CD4-positive, alpha-beta T cell treated with Interleukin-2 at 100 ng/mL for 4 hours (primary cell): ENCODE data around the gene MAG.

Experiments used
- DNase-seq: peaks from one replicate; pipeline ENCODE4 v3.0.0-alpha.2; 2020; ENCODE audit warnings: low spot score

The MAG gene

DNA sequence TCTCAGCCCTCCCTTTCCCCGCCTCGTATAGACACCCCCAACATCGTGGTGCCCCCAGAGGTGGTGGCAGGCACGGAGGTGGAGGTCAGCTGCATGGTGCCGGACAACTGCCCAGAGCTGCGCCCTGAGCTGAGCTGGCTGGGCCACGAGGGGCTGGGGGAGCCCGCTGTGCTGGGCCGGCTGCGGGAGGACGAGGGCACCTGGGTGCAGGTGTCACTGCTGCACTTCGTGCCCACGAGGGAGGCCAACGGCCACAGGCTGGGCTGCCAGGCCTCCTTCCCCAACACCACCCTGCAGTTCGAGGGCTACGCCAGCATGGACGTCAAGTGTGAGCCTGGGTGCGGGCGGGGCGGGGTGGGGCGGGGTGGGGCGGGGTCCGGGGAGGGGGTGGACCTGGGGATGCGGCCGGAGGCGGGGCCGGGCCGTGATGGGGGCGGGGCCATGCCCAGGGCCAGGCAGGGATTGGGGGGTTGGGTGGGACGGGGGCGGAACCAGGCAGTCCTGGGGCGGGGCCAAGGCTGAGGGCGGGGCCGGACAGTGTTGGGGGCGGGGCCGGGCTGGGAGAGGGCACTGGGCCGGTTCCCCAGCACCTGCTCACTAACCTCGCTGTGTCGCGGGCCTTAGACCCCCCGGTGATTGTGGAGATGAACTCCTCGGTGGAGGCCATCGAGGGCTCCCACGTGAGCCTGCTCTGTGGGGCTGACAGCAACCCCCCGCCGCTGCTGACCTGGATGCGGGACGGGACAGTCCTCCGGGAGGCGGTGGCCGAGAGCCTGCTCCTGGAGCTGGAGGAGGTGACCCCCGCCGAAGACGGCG is 7.8 kb downstream of the MAG start:
- DNase-seq: no peak

DNA sequence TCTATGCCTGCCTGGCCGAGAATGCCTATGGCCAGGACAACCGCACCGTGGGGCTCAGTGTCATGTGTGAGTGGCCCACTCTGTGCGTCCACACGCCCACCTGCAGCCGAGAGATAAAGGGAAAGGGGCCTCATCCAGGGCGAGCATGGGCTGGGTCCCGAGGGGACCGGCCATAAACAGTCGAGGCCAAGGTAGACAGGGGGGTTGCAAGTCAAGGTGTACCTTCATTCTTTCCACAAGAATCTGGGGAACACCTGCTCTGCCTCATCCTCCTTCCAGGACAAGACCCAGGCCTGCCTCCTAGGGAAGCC is 8.3 kb downstream of the MAG start:
- DNase-seq: no peak

DNA sequence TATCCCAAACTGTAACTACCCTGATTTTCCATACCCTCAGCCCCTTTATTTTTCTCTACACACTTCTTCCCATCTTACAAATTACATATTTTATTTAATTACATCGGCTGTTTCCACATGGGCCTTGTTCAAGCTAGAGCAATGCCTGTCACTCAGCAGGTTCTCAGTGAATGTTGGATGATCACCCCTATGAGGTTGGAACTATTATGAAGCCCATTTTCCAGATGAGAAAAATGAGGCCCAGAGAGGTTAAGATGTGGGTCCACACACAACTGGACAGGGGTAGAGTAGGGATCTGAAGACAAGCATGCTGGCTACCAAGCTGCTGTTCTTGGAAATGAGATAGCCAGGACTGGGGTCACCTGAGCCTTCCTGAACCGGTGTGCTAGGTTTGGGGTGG is 10.0 kb downstream of the MAG start:
- no peak for DNase-seq

DNA sequence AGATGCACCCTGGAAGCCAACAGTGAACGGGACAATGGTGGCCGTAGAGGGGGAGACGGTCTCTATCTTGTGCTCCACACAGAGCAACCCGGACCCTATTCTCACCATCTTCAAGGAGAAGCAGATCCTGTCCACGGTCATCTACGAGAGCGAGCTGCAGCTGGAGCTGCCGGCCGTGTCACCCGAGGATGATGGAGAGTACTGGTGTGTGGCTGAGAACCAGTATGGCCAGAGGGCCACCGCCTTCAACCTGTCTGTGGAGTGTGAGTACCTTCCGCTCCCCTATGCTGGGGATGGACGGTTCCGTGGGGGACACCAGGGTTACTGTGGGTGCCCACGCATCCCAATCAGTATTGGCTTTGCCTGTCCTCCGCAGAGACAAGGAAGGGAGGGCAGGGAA is 10.5 kb downstream of the MAG start:
- no peak for DNase-seq

DNA sequence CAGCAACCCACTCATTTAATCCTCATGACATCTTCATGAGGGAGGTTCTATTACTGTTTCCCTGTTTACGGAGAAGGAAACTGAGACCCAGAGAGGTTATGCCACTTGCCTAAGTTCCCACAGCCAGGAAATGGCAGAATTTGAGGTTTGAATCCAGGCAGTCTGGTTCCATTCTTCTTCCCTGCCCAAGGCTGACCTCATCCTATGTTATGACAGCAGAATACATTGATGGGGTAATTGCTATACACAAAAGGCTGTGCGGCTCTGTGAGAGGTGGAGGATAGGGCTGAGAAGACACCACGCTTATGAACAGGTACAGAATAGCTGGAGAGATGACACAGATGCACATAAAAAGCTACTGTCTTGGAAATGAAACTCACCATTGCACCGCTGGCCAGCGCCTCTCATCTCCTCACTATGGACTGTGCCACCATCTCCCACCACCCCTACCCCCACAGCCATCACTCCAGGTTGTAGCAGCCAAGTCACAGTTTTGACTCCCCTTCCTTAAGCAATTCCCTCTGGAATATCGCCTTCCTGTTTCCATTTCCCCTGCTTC is 11.5 kb downstream of the MAG start:
- no peak for DNase-seq

DNA sequence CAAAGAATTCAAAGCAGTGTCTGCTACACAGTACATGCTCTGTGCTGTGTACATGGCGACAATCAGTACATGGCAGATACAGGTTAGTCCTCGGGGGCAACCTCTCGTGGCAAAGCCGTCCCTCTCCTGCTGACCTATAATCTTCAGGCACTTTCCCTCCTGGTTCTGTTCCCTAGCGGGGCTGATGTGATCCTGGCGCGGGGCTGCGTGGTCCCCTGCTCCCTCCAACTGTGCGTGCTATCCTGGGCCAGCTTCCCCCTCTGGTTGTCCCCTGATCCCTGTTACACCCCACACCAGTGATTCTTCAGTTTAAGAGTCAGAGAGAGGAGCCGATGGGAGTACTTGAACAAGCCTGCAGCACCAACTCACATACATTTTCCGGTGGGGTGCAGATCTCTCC is 12.1 kb downstream of the MAG start:
- no peak for DNase-seq

DNA sequence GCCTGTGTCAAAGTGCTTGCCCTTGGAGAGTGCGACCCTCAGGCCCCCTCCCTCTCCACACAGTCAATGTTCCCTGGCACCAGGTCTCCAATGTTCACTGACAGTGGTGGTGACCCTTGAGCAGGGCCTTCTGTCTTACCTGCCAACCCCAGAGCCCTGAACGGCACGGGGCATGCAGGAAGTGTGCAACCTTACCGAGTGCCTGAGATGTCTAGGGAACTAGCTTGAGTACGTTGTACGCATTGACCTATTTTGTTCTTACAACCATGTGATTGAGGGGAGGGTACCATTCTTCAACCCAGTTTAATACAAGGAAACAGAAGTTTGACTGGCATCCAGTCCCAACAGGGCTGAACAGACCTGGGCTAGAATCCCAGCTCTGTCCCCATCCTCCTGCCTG is 13.2 kb downstream of the MAG start:
- DNase-seq: no peak

DNA sequence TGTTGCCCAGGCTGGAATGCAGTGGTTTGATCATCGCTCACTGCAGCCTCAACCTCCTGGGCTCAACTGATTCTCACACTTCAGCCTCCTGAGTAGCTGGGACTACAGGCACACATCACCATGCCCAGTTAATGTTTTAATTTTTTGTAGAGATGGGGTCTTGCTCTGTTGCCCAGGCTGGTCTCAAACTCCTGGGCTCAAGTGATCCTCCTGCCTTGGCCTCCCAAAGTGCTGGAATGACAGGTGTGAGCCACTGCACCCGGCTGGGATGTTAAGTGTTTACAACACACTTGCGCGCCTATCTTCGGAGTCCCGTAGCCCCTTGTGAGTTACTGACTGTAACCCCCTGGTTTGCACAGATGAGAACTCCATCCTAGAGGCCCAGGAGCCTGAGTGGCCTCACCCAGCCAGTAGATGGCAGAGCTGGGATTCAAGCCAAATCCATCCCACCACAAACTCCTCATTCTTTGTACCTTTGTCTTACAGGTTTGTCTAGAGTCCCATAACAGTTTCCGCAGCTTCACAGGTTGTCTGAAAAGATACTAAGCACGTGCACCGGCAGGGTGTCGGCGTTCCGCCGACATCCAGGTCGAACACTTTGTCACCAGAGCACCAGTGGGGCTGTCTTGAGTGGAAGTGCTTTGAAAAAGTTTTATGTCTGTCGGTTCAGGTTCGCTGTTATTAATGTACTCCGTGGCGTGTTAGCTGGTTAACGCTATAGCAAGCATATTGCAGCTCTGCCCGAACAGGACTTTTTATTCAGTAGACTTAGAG is 14.7 kb downstream of the MAG start:
- DNase-seq: no peak

DNA sequence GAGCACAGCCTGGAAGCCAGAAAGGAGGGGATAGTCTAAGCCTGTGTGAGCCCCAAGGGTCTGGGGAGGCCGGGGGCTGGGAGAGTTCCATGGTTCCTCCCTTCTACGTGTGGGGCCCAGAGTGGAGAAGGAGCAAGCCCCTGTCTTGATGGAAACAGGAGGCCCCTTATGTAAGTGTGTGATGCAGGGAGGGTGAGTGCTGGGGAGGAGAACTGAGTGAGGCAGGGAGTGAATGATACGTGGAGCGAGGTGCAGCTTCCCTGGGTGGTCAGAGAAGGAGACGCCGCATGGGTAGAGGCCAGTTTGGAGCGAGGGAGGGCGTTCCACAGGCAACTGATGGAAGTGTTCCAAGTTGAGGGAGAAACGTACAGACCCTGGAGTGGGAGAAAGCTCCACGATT is 16.0 kb downstream of the MAG start:
- no peak for DNase-seq

DNA sequence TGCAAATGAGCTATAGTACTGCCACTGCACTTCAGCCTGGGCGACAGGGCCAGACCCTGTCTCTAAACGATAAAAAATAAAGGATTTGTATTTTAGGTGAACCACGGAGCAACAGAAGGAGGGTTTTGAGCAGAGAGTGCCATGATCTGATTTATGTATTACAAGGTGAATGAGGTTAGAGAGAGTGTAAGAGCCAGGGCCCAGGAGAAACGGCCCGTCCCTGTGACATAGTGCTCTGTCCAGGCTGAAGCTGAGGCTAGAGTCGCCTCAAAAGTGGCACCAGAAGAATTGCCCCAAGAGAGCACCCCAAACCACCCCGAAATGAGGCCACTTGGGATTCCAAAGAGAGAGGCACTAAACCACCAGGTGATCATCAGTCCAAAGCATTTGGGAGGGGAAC is 16.9 kb downstream of the MAG start:
- no peak for DNase-seq

DNA sequence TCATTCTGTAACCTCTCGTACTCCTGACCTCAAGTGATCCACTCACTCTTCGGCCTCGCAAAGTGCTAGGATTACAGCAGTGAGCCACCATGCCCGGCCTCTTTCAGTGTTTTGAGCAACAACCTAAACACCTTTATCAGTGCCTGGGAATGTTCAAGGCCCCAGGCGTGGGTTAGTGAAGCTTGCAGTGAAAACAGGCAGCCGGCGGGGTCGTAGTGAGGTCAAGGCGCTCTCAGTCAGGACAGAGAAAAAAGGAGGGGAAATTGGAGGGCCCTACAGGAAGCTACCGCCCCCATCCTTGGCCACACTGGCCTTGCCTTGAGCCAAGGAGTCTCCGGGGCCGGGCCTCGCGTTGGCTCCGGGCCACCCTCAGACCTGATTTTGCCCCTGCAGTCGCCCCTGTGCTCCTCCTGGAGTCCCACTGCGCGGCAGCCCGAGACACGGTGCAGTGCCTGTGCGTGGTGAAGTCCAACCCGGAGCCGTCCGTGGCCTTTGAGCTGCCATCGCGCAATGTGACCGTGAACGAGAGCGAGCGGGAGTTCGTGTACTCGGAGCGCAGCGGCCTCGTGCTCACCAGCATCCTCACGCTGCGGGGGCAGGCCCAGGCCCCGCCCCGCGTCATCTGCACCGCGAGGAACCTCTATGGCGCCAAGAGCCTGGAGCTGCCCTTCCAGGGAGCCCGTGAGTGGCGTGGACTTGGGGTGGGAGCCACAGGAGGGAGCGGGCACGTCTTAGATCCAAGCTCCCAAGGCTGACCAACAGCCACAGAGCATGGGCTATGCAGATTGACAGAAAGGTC is 17.7 kb downstream of the MAG start:
- no peak for DNase-seq

DNA sequence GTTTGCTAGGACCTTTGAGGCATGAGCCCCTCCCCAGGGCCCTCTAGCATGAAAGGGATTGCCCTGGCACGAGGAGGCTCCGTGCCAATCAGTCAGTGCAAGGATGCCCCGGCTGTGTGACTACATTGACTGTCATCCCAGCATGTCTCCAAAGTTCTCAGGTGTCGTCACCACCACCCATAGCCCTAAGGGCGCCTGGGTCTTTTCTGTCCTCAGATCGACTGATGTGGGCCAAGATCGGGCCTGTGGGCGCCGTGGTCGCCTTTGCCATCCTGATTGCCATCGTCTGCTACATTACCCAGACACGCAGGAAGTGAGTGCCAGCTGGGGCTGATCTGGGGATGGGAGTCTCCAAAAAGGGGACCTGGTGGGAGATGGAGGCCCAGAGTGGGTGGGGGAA is 18.4 kb downstream of the MAG start:
- no peak for DNase-seq

DNA sequence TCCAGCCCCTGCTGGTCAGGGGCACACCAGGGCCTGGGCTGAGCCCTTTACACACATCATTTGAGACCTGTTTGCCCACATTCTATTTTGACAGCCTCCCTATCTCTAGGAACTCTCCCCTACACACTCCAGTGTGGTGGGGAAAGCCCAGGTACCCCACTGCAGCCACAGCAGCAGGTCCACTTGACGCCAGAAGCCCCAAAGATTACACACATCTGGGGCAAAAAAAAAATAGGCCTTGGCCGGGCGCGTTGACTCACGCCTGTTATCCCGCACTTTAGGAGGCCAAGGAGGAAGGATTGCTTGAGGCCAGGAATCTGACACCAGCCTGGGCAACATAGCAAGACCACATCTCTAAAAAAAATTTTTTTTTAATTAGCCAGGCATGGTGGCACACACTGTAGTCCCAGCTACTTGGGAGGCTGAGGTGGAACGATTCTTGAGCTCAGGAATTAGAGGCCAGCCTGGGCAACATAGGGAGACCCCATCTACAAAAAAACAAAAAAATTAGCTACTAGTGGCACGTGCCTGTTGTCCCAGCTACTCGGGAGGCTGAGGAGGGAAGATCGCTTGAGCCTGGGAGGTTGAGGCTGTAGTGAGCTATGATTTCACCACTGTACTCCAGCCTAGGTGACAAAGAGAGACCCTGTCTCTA is 19.0 kb downstream of the MAG start:
- no peak for DNase-seq

DNA sequence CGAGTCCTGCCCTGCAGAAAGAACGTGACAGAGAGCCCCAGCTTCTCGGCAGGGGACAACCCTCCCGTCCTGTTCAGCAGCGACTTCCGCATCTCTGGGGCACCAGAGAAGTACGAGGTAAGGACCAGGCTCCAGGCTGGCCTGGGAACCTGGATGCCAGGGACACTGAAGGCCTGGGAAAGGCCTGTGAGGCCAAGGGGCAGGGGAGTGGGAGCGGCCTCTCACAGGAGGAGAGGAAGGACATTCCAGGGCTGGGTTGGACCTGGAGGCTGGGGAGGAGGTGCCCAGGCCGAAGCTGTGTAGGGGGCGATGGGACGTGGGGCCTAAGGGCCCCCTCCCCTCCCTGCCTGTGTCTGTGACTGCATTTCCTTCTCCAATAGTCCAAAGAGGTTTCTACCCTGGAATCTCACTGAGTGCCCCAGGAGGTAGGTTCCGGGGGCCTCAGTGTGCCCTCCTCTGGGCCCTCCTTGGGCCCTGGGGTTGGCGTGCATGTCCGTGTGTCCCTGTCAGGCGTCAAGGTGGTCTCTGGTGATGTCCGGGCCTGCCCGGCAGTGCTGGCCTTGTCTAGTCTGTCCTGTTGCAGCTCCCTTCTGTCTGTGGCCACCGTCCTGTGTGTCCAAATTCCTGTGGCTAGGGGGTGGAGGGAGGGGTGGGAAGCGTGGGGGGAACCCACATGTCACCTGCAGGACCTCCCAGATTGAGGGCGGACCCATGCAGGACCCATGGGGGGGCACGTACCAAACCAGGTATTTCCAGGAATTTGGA is 20.1 kb downstream of the MAG start:
- DNase-seq: no peak

DNA sequence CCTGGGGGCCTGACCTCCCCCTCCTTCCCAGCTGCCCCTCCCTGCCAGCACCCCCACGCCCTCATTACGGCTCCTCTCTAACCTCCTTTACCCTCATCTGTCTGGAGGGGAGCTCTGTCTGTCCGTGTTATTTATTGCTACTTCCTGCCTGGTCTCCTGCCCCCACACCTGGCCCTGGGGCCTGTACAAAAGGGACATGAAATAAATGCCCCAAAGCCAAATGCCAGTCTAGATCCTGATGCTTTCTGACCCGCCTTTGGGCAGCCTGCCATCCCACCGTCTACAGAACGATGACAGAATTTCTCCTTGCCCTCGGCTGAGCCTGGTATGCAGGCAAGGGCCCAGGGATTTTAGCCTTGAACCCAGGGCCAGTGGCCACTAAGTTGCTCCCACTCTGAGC is 21.6 kb downstream of the MAG start:
- DNase-seq: no peak

DNA sequence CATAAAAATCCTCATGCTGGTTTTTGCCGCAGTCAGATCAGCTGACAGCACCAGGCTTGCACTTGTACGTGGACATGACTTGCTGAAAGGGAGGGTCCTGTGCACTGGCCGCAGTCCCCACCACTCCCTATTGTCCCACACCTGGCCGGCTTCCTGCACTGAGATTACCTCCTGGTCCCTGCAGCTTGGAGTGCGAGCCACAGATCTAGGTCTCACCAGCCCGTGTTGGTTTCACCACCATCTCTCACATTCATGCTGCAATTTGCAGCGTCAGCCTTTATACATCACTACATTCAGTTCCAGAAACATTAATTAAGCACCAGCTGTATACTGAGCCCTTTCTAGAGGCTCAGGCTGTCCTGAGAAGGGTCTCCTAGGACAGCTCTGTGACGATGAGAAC is 22.1 kb downstream of the MAG start:
- DNase-seq: no peak

DNA sequence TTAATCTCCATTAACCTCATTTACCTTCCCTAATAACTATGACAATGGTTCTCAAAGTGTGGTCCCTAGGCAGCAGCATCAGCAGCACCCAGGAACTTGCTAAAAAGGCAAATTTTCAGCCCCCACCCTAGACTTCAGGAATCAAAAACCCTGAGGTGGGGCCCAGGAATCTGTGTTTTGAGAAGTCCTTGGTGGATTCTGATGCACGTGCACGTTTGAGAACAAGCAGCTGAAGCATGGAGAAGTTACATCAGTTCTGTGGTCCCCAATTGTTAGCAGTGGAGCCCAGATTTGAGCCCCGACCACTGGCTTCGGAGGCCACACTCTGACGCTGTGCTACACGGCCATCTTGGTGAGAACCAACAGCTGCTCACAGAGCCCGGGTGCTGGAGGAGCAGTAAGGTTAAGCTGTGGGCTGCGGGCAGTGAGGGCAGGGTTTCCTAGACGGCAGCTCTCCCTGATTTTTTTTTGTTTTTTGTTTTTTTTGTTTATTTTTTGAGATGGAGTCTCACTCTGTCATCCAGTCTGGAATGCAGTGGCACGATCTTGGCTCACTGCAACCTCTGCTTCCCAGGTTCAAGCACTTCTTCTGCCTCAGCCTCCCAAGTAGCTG is 23.0 kb downstream of the MAG start:
- DNase-seq: no peak

DNA sequence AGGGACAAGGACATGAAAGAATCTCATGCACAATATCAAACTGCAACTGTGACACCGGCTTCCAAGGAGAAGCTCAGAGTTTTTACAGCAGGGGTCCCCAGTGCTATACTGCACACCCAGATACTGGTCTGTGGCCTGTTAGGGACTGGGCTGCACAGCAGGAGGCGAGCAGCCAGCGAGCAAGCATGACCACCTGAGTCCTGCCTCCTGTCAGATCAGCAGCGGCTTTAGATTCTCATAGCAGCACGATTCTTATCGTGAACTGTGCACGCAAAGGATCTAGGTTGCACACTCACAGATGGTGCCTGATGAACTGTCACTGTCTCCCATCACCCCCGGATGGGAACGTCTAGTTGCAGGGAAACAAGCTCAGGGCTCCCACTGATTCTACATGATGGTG is 23.9 kb downstream of the MAG start:
- no peak for DNase-seq

DNA sequence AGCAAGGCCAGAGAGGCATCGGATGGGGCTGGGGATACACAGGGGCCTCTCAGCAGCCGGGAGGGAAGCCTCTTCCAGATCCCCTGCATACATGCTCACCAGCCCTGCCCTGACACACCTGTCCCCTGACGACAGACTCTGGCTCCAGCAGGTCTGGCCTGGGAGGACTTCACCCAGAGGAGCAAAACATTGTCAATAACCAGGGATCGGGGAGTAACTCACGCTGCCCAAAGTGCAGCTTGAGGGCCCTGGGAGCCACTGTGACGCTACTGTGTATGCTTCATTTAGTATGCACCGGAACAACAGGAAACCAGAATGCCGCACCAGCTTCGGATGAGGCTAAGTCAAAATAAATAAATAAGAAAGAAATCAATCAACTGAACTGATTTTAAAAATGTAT is 24.6 kb downstream of the MAG start:
- no peak for DNase-seq

DNA sequence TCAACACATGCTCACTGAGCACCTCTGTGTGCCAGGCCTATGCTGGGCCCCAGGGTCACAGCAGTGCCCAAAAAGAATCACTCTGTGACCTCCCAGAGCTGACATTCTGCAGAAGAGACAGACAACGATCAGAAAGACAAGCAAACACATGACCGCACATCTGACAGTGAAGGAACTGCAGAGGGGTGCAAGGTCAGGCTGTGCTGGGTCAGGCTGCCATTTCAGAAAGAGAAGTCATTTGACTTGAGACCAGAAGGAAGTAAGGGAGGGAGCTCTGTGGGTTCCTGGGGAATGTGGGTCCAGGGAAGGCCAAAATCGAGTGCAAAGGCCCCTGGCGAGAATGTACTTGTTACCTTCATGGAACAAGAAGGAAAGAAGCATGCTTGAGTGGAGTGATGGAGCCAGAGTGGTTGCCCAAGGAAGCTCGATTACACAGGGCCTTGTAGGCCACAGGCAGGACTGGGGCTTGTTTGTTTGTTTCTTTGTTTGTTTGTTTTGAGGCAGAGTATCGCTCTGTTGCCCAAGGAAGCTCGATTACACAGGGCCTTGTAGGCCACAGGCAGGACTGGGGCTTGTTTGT is 25.6 kb downstream of the MAG start:
- DNase-seq: no peak
